HG03342 (cell line): ENCODE data around the gene ANG.

ENCODE experiments used
- ATAC-seq: cut with Tn5 transposase; IDR thresholded peaks from one replicate; pipeline ENCODE4 v1.9.1; 2021; ENCODE audit warnings: mild to moderate bottlenecking, moderate library complexity; ENCODE audit not compliant: unreplicated experiment

Gene ANG

DNA sequence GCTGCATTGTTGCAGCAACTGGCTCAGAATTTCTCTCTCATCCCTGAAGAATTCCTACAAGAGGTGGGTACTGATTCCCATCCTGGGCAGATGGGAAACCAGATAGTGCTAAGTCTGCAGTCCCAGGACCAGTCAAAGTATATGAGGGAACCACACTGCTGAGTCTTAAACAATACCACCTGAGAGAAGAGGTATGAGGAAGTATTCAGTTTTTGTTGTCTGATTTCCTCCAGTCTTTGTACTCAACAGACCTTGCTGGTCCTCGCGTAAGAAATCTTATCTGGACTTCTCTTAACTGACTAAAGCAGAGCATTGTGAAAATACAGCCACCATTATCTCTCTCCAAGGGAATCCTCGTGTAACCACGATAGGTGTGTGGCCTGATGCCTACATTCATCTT is 53.6 kb downstream of the ANG start:
- ATAC-seq = no peak

- ATAC-seq = no peak
These were observed 55.0 kb downstream of the ANG start for GRCh38 chr14:20743556-20743955.
